NT2/D1 (cell line): Measurements from ENCODE around the gene OR10J1.

Experiments used
- SUZ12 ChIP-seq: IDR thresholded peaks from 2 replicates; pipeline ENCODE4 v1.6.1; 2011; ENCODE audit not compliant: insufficient read length, insufficient read depth; ENCODE audit errors: extremely low read depth
- YY1 ChIP-seq: IDR thresholded peaks from 2 replicates; pipeline ENCODE4 v1.6.1; 2011; ENCODE audit not compliant: insufficient read length, insufficient read depth
- ZNF274 ChIP-seq: IDR thresholded peaks from 2 replicates; pipeline ENCODE4 v1.6.1; 2011; ENCODE audit warnings: mild to moderate bottlenecking, low read depth, low read length

DNA sequence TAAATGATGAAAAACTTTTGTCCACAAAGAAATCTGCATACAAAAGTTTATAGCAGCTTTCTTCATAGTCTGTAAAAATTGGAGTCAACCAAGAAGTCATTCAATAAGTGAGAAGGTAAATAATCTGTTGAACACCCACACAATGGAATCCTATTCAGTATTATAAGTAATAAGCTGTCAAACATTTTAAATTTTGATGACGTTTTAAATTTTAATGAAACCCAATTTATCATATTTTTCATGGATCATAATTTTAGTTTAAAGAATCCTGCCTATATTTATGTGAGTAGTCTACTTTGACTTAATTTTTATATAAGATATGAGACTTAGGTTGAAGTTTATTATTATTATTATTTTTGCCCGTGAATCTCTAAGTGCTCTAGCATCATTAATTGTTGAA is 20.0 kb downstream of the OR10J1 start:
- TF ChIP-seq SUZ12 (no peak), ZNF274 (no peak), YY1 (no peak)
